ENCODE data around the gene CBY1.

CBY1 gene

GRCh38 chr22:38700270-38700788 lies 43.9 kb downstream of the CBY1 start:
- DNase-seq (ENCODE audit: extremely low read depth in 1 of 2, low read depth in 1 of 2): no peak

- peak; percentile 96 to 99 for DNase-seq (ENCODE audit: extremely low read depth in 1 of 2, low read depth in 1 of 2)
Observed at GRCh38 chr22:38700789-38701628, 44.6 kb downstream of the CBY1 start, which contains the start of gene JOSD1. TSS of gene JOSD1 (minus strand) at chr22:38700943. CDS start at chr22:38699987, 956 bp downstream.

- DNase-seq (ENCODE audit: extremely low read depth in 1 of 2, low read depth in 1 of 2): no peak
Observed at GRCh38 chr22:38704654-38705234, 48.3 kb downstream of the CBY1 start.

GRCh38 chr22:38705235-38706100 lies 49.0 kb downstream of the CBY1 start, which contains the start of gene GTPBP1:
TSS of gene GTPBP1 (plus strand) at chr22:38705944. CDS start at chr22:38705956, 12 bp downstream.
- peak; percentile 89 to 96 for DNase-seq (ENCODE audit: extremely low read depth in 1 of 2, low read depth in 1 of 2)

- DNase-seq (ENCODE audit: extremely low read depth in 1 of 2, low read depth in 1 of 2): peak in 1 of 2 donors; percentile 14
Observed at GRCh38 chr22:38706101-38706900, 49.9 kb downstream of the CBY1 start.

- no peak for DNase-seq (ENCODE audit: extremely low read depth in 1 of 2, low read depth in 1 of 2)
Observed at GRCh38 chr22:38706901-38707195, 50.4 kb downstream of the CBY1 start.

- DNase-seq (ENCODE audit: extremely low read depth in 1 of 2, low read depth in 1 of 2): no peak
Observed at GRCh38 chr22:38707346-38707745, 50.9 kb downstream of the CBY1 start.

- DNase-seq (ENCODE audit: extremely low read depth in 1 of 2, low read depth in 1 of 2): no peak
Observed at GRCh38 chr22:38707984-38708383, 51.5 kb downstream of the CBY1 start.

GRCh38 chr22:38709306-38709705 lies 52.9 kb downstream of the CBY1 start:
- DNase-seq (ENCODE audit: extremely low read depth in 1 of 2, low read depth in 1 of 2): no peak

- no peak for DNase-seq (ENCODE audit: extremely low read depth in 1 of 2, low read depth in 1 of 2)
Observed at GRCh38 chr22:38710351-38710750, 53.9 kb downstream of the CBY1 start.

GRCh38 chr22:38710866-38711265 lies 54.4 kb downstream of the CBY1 start:
- no peak for DNase-seq (ENCODE audit: extremely low read depth in 1 of 2, low read depth in 1 of 2)

GRCh38 chr22:38712486-38713207 lies 56.2 kb downstream of the CBY1 start:
- no peak for DNase-seq (ENCODE audit: extremely low read depth in 1 of 2, low read depth in 1 of 2)

- no peak for DNase-seq (ENCODE audit: extremely low read depth in 1 of 2, low read depth in 1 of 2)
Observed at GRCh38 chr22:38713921-38714320, 57.5 kb downstream of the CBY1 start.

GRCh38 chr22:38715176-38715764 lies 58.8 kb downstream of the CBY1 start:
- no peak for DNase-seq (ENCODE audit: extremely low read depth in 1 of 2, low read depth in 1 of 2)

- no peak for DNase-seq (ENCODE audit: extremely low read depth in 1 of 2, low read depth in 1 of 2)
Observed at GRCh38 chr22:38715852-38716251, 59.4 kb downstream of the CBY1 start.

- no peak for DNase-seq (ENCODE audit: extremely low read depth in 1 of 2, low read depth in 1 of 2)
Observed at GRCh38 chr22:38716271-38716670, 59.8 kb downstream of the CBY1 start.

GRCh38 chr22:38716826-38717225 lies 60.4 kb downstream of the CBY1 start:
- DNase-seq (ENCODE audit: extremely low read depth in 1 of 2, low read depth in 1 of 2): no peak

GRCh38 chr22:38717244-38717643 lies 60.8 kb downstream of the CBY1 start:
- no peak for DNase-seq (ENCODE audit: extremely low read depth in 1 of 2, low read depth in 1 of 2)

- no peak for DNase-seq (ENCODE audit: extremely low read depth in 1 of 2, low read depth in 1 of 2)
Observed at GRCh38 chr22:38718414-38718813, 62.0 kb downstream of the CBY1 start.
